GM23338 (cell line): ENCODE results near the gene ZNF488. TPM values are rescaled to one million over a fixed set of nuclear protein-coding genes. Genes with fewer than 3 reads are reported as not detected.

ENCODE experiments used
- ATAC-seq: fragments of 200-7000 bp; cut with Tn5 transposase; 3 replicates; pipeline ENCODE4 v1.9.1; 2020
- DNase-seq: peaks from one replicate; pipeline ENCODE4 v3.0.0-alpha.2; 2015; ENCODE audit warnings: low spot score
- H2AFZ ChIP-seq: fragments of 200-600 bp; sonication (generic); 2 replicates; pipeline ENCODE4 v1.8.0; 2016; ENCODE audit warnings: antibody characterized with exemption, mild to moderate bottlenecking, moderate library complexity
- H3F3A ChIP-seq: fragments of 200-600 bp; sonication (generic); replicated peaks from 2 replicates; pipeline ENCODE4 v1.8.0; 2017; ENCODE audit warnings: antibody characterized with exemption, mixed run types, low read depth
- H3K27ac ChIP-seq: fragments of 200-600 bp; sonication (generic); 2 replicates; pipeline ENCODE4 v1.6.1; 2016; ENCODE audit warnings: low read depth
- H3K27me3 ChIP-seq: fragments of 200-600 bp; sonication (generic); 2 replicates; pipeline ENCODE4 v1.8.0; 2016; ENCODE audit warnings: mild to moderate bottlenecking, mixed run types, moderate library complexity; ENCODE audit not compliant: insufficient read depth
- H3K36me3 ChIP-seq: fragments of 200-600 bp; sonication (generic); 2 replicates; pipeline ENCODE4 v1.8.0; 2016; ENCODE audit warnings: mild to moderate bottlenecking; ENCODE audit not compliant: insufficient read depth
- H3K4me1 ChIP-seq: fragments of 200-600 bp; sonication (generic); 2 replicates; pipeline ENCODE4 v1.8.0; 2016; ENCODE audit warnings: mild to moderate bottlenecking, moderate library complexity; ENCODE audit not compliant: insufficient read depth
- H3K4me2 ChIP-seq: fragments of 200-600 bp; sonication (generic); 2 replicates; pipeline ENCODE4 v1.7.1; 2017; ENCODE audit warnings: mixed run types
- H3K4me3 ChIP-seq: fragments of 200-600 bp; sonication (generic); 2 replicates; pipeline ENCODE4 v1.6.1; 2016; ENCODE audit warnings: mixed run types
- H3K79me2 ChIP-seq: fragments of 200-600 bp; sonication (generic); replicated peaks from 2 replicates; pipeline ENCODE4 v1.8.0; 2017; ENCODE audit warnings: mild to moderate bottlenecking; ENCODE audit not compliant: insufficient read depth
- H3K9me2 ChIP-seq: fragments of 200-600 bp; sonication (generic); 2 replicates; pipeline ENCODE4 v1.8.0; 2017; ENCODE audit not compliant: insufficient read depth
- H4K20me1 ChIP-seq: fragments of 200-600 bp; sonication (generic); replicated peaks from 2 replicates; pipeline ENCODE4 v1.8.0; 2017; ENCODE audit warnings: mild to moderate bottlenecking; ENCODE audit not compliant: insufficient read depth
- H3K27ac Mint-ChIP-seq: 2 replicates; pipeline ENCODE4 v1.8.0; 2020; ENCODE audit warnings: inconsistent platforms, mild to moderate bottlenecking, moderate library complexity, mixed read lengths
- H3K27me3 Mint-ChIP-seq: 3 replicates; pipeline ENCODE4 v1.8.0; 2022; ENCODE audit warnings: low read depth, mild to moderate bottlenecking, moderate library complexity, mixed read lengths, inconsistent platforms; ENCODE audit not compliant: insufficient read depth, poor library complexity
- H3K36me3 Mint-ChIP-seq: 3 replicates; pipeline ENCODE4 v1.8.0; 2021; ENCODE audit warnings: low read depth, mild to moderate bottlenecking, inconsistent platforms, moderate library complexity, mixed read lengths
- H3K4me1 Mint-ChIP-seq: 3 replicates; pipeline ENCODE4 v1.8.0; 2020; ENCODE audit warnings: mild to moderate bottlenecking, inconsistent platforms, mixed read lengths
- H3K4me3 Mint-ChIP-seq: 3 replicates; pipeline ENCODE4 v1.8.0; 2021; ENCODE audit warnings: moderate library complexity, mild to moderate bottlenecking, inconsistent platforms, mixed read lengths
- H3K9me3 Mint-ChIP-seq: 3 replicates; pipeline ENCODE4 v1.8.0; 2020; ENCODE audit warnings: moderate library complexity, mild to moderate bottlenecking, inconsistent platforms, mixed read lengths
- CREB1 ChIP-seq: fragments of 250-450 bp; sonication (Bioruptor Pico); IDR thresholded peaks from 2 replicates; pipeline ENCODE4 v1.5.0; 2020; ENCODE audit warnings: low read depth, mild to moderate bottlenecking, moderate library complexity
- CTCF ChIP-seq, 2 experiments: fragments of 200-600 bp in 1 of 2; sonication (generic) in 1 of 2; conservative IDR thresholded peaks; 2 replicates each; pipeline versions ENCODE4 v1.5.1 to v1.6.1; 2016 to 2017; ENCODE audit warnings: antibody characterized with exemption in 2 of 2, low read depth in 2 of 2, mild to moderate bottlenecking in 2 of 2, moderate library complexity in 1 of 2
- ETS1 ChIP-seq: IDR thresholded peaks from 2 replicates; pipeline ENCODE4 v1.6.1; 2016; ENCODE audit warnings: antibody characterized with exemption
- EZH2 ChIP-seq: fragments of 200-600 bp; sonication (generic); IDR thresholded peaks from one replicate; pipeline ENCODE4 v1.8.0; 2017; ENCODE audit warnings: antibody characterized with exemption, mild to moderate bottlenecking, low read depth; ENCODE audit not compliant: unreplicated experiment
- EZH2phosphoT487 ChIP-seq: fragments of 200-600 bp; sonication (generic); IDR thresholded peaks from one replicate; pipeline ENCODE4 v1.8.1; 2018; ENCODE audit warnings: antibody characterized with exemption; ENCODE audit not compliant: unreplicated experiment
- JUNB ChIP-seq: IDR thresholded peaks from one replicate; pipeline ENCODE4 v1.6.1; 2016; ENCODE audit warnings: antibody characterized with exemption; ENCODE audit not compliant: unreplicated experiment
- NANOG ChIP-seq: IDR thresholded peaks from 2 replicates; pipeline ENCODE4 v1.6.1; 2016; ENCODE audit warnings: antibody characterized with exemption, borderline replicate concordance
- STAT1 ChIP-seq: IDR thresholded peaks from one replicate; pipeline ENCODE4 v1.6.1; 2016; ENCODE audit warnings: antibody characterized with exemption; ENCODE audit not compliant: unreplicated experiment
- ZNF114 ChIP-seq: fragments of 250-450 bp; sonication (Bioruptor Pico); IDR thresholded peaks from 2 replicates; pipeline ENCODE4 v1.5.0; 2020; ENCODE audit warnings: mild to moderate bottlenecking, moderate library complexity
- ZNF331 ChIP-seq: fragments of 250-450 bp; sonication (Bioruptor Pico); IDR thresholded peaks from 2 replicates; pipeline ENCODE4 v1.5.0; 2020; ENCODE audit warnings: low read depth, mild to moderate bottlenecking, moderate library complexity
- ZNF462 ChIP-seq: fragments of 250-450 bp; sonication (Bioruptor Pico); IDR thresholded peaks from 2 replicates; pipeline ENCODE4 v1.5.0; 2020; ENCODE audit warnings: mild to moderate bottlenecking, moderate library complexity
- polyA plus RNA-seq: library from polyadenylated mRNA; unstranded; fragments of >200 nt; fragmentation: Nextera tagmentation; extraction: Ambion mirVana; gene quantifications from 2 replicates; pipeline ENCODE4 v1.2.1, GENCODE V29; 2016
- total RNA-seq: library from RNA; depleted of rRNA; stranded (reverse); fragments of >200 nt; shearing (Covaris generic); gene quantifications from 2 replicates; pipeline ENCODE4 v1.2.3, GENCODE V29; 2014

Gene ZNF488
- total and polyA plus RNA-seq, 2 experiments from 2014 or later, result 2.5 to 5.2 TPM

GRCh38 chr10:47406548-47406869 is 22.4 kb upstream of the ZNF488 start:
- Histone ChIP-seq H3K79me2 (no peaks in the 10 kb centered on the region), H3K4me2 (no peak overlapping the region), H3K4me1 (peaks cover 9% of the 10 kb centered on the region; the same call in 1 of the 2 replicates), H2AFZ (no peak overlapping the region), H3K4me3 (no peak overlapping the region), H3F3A (no peaks in the 10 kb centered on the region), H3K27ac (no peak overlapping the region), H4K20me1 (no peaks in the 10 kb centered on the region), H3K9me2 (0 out of 2 replicates have a peak, but pooled peaks cover 2% of the 10 kb centered on the region), H3K27me3 (no peaks in the 10 kb centered on the region), H3K36me3 (no peaks in the 10 kb centered on the region)
- Mint-ChIP-seq H3K27ac (no peak overlapping the region), H3K36me3 (no peaks in the 10 kb centered on the region), H3K27me3 (peaks cover 8% of the 10 kb centered on the region), H3K9me3 (no peaks in the 10 kb centered on the region), H3K4me3 (no peak overlapping the region), H3K4me1 (peaks cover 25% of the 10 kb centered on the region)
- no peak for TF ChIP-seq EZH2
- no peak for TF ChIP-seq CREB1 (CRISPR knock-in tag)
- no peak for TF ChIP-seq EZH2phosphoT487
- ATAC-seq (no peak), DNase-seq (no peak)

GRCh38 chr10:47405857-47406547 is 21.9 kb upstream of the ZNF488 start:
- Histone ChIP-seq H3K4me2 (no peak overlapping the region), H2AFZ (no peak overlapping the region), H4K20me1 (no peaks in the 10 kb centered on the region), H3K36me3 (no peaks in the 10 kb centered on the region), H3K4me3 (no peak overlapping the region), H3K9me2 (0 out of 2 replicates have a peak, but pooled peaks cover 2% of the 10 kb centered on the region), H3F3A (no peaks in the 10 kb centered on the region), H3K79me2 (no peaks in the 10 kb centered on the region), H3K4me1 (peaks cover 9% of the 10 kb centered on the region; the same call in 1 of the 2 replicates), H3K27ac (no peak overlapping the region), H3K27me3 (no peaks in the 10 kb centered on the region)
- H3K27ac Mint-ChIP-seq, result no peak overlapping the region
- H3K27me3 Mint-ChIP-seq, result peaks cover 10% of the 10 kb centered on the region
- no peaks in the 10 kb centered on the region for H3K36me3 Mint-ChIP-seq
- DNase-seq (no peak), ATAC-seq (no peak)
- no peak overlapping the region for H3K4me3 Mint-ChIP-seq
- peaks cover 25% of the 10 kb centered on the region for H3K4me1 Mint-ChIP-seq
- H3K9me3 Mint-ChIP-seq, result no peaks in the 10 kb centered on the region
- TF ChIP-seq CREB1 (CRISPR knock-in tag), result no peak
- no peak for TF ChIP-seq ZNF114
- no peak for TF ChIP-seq JUNB
- no peak for TF ChIP-seq ETS1
- no peak for TF ChIP-seq NANOG
- no peak for TF ChIP-seq CTCF (conservative IDR thresholded peaks at IDR 0.05; ENCODE audit: low read depth in 2 of 2)
- no peak for TF ChIP-seq STAT1
- TF ChIP-seq ZNF331, result no peak
- no peak for TF ChIP-seq EZH2phosphoT487
- no peak for TF ChIP-seq EZH2
- TF ChIP-seq ZNF462, result no peak
